Psoas muscle (tissue), 8 donors: ENCODE results near the gene ACSL4. TPM values are rescaled to one million over a fixed set of nuclear protein-coding genes. Genes with fewer than 3 reads are reported as not detected.

ENCODE experiments used
- ATAC-seq, 4 donors: fragments of 200-7000 bp; cut with Tn5 transposase; one replicate each; pipeline ENCODE4 v1.9.1; 2020; ENCODE audit warnings: moderate library complexity in 3 of 4, mild to moderate bottlenecking in 2 of 4
- DNase-seq, 2 donors: peaks; one replicate each; pipeline ENCODE4 v3.0.0-alpha.2; 2020
- H3K27ac ChIP-seq: fragments of 200-600 bp; one replicate; pipeline ENCODE4 v1.8.0; 2022
- H3K27me3 ChIP-seq, 3 donors: fragments of 200-600 bp in 1 of 3; one replicate each; pipeline versions ENCODE4 v1.6.1 to v1.8.0; 2013 to 2022; ENCODE audit warnings: low read length in 2 of 3, mild to moderate bottlenecking in 2 of 3, moderate library complexity in 1 of 3; ENCODE audit not compliant: insufficient read depth in 3 of 3
- H3K36me3 ChIP-seq, 2 donors: fragments of 200-600 bp in 1 of 2; one replicate each; pipeline versions ENCODE4 v1.6.1 to v1.8.0; 2013 to 2022; ENCODE audit warnings: low read depth in 1 of 2, mild to moderate bottlenecking in 1 of 2, moderate library complexity in 1 of 2; ENCODE audit not compliant: insufficient read depth in 1 of 2
- H3K4me1 ChIP-seq: fragments of 200-600 bp; one replicate; pipeline ENCODE4 v1.8.0; 2022
- H3K4me3 ChIP-seq: fragments of 200-600 bp; one replicate; pipeline ENCODE4 v1.8.0; 2022; ENCODE audit warnings: mild to moderate bottlenecking
- H3K9me3 ChIP-seq: fragments of 200-600 bp; one replicate; pipeline ENCODE4 v1.8.0; 2022
- WGBS, 3 donors: extraction: QIAGEN DNeasy Blood & Tissue Kit; methylation state at CpG; one replicate each; pipeline versions ENCODE4 v1.1.6 to v1.1.7; 2013; 5-methylcytosine and 5-hydroxymethylcytosine counted together
- intact Hi-C, 2 donors: fragments of 100-400 bp; cut with DNase I; formaldehyde crosslinking; loops; one replicate each; pipeline versions ENCODE4 v1.11.0 to v1.14.2; 2022
- polyA plus RNA-seq, 3 donors: library from polyadenylated mRNA; stranded (reverse); fragments of 200-250 nt; gene quantifications; one replicate each; pipeline ENCODE4 v1.2.3, GENCODE V29; 2013
- total RNA-seq, 4 donors: library from RNA; stranded (reverse); fragmentation: NEBNext Ultra II Directional in 2 of 4; extraction: Animal tissue kit (Norgen Biotek cat#: 25700) in 2 of 4; gene quantifications; one replicate each; pipeline versions ENCODE4 v1.2.1 to v1.2.4, GENCODE V29; 2021 to 2023
- TF ChIP-seq, protein P1 (sequence below): fragments of 200-600 bp; IDR thresholded peaks from one replicate; pipeline ENCODE4 v1.8.0; 2022; ENCODE audit warnings: antibody characterized with exemption
- donor health status: healthy with polysubstance abuse.
- donor health status: DM: no; HTN: no; CAD: no; lungs with moderate emphysema.
- donor health status: Bipolar disorder and iron deficiency.
- donor health status: healthy.
- donor health status: DM: yes; HTN: yes; CAD: no.
- donor health status: DM: no; HTN: no; CAD: no.
- donor health status: DM: no; HTN: no; CAD: no.
- donor health status: DM: yes; HTN: yes; CAD: no.

Gene ACSL4
- total and polyA plus RNA-seq, 7 donors: 16.4 to 36.0 (median 20.5) TPM

DNA sequence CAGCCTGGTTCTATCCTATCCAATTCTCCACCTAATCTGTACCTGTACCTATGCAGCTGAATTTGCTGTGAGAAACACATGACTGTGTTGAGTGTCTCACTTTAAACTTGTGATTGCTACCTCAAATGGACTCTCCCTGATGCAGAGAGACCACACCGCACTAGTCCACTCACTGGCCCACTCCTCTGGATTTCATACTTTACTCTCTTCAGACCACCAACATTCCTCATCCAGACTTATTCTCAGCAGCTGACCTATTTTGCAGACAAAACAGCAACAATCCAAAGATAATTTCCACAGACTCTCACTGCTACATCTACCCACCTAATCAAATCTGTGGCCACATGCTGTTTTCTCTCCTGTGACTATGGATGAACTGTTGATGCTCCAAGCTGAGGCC is 45.2 kb downstream of the ACSL4 start:
- H3K4me3 ChIP-seq: no peak overlapping the region
- peaks cover 0 to 19% (median 0%) of the 10 kb centered on the region in 3 donors for H3K27me3 ChIP-seq
- ATAC-seq (no peak), DNase-seq (no peak)
- intact Hi-C loops: no loop called here
- no peaks in the 10 kb centered on the region for H3K36me3 ChIP-seq
- 92 to 100% (median 96%) methylated on average over 1 of the region's 1 CpG for WGBS, 3 donors
- TF ChIP-seq, protein P1, sequence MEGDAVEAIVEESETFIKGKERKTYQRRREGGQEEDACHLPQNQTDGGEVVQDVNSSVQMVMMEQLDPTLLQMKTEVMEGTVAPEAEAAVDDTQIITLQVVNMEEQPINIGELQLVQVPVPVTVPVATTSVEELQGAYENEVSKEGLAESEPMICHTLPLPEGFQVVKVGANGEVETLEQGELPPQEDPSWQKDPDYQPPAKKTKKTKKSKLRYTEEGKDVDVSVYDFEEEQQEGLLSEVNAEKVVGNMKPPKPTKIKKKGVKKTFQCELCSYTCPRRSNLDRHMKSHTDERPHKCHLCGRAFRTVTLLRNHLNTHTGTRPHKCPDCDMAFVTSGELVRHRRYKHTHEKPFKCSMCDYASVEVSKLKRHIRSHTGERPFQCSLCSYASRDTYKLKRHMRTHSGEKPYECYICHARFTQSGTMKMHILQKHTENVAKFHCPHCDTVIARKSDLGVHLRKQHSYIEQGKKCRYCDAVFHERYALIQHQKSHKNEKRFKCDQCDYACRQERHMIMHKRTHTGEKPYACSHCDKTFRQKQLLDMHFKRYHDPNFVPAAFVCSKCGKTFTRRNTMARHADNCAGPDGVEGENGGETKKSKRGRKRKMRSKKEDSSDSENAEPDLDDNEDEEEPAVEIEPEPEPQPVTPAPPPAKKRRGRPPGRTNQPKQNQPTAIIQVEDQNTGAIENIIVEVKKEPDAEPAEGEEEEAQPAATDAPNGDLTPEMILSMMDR: no peak
- no peak overlapping the region for H3K27ac ChIP-seq
- H3K4me1 ChIP-seq: no peaks in the 10 kb centered on the region
- H3K9me3 ChIP-seq: no peaks in the 10 kb centered on the region

DNA sequence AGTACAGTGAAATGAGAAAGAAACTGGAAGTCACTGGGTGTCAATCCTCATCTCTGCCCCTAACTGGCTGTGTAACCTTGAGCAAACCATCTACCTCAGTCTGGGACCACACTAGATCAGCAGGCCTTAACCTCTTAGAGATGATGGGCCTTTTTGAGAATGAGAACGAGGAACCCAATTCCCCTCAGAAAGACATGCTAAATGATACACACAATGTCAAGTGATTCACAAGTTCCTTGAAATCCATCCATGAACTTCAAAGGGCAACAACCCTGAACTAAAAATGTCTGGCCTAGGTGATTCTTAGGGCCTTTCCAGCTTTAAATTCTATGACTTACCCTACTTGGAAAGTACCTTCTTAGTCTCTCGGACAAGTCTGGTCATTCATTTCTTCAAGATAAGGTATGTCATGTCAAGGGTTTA is 47.4 kb downstream of the ACSL4 start:
- intact Hi-C loops: no loop called here
- Histone ChIP-seq H3K9me3 (no peaks in the 10 kb centered on the region), H3K4me3 (no peak overlapping the region), H3K27ac (no peak overlapping the region), H3K36me3 (no peaks in the 10 kb centered on the region), H3K4me1 (no peaks in the 10 kb centered on the region), H3K27me3 (peaks cover 0 to 15% (median 0%) of the 10 kb centered on the region in 3 donors)
- DNase-seq (no peak), ATAC-seq (no peak)
- TF ChIP-seq, protein P1: no peak
- 89 to 97% (median 94%) methylated on average over 2 of the region's 2 CpGs for WGBS, 3 donors

DNA sequence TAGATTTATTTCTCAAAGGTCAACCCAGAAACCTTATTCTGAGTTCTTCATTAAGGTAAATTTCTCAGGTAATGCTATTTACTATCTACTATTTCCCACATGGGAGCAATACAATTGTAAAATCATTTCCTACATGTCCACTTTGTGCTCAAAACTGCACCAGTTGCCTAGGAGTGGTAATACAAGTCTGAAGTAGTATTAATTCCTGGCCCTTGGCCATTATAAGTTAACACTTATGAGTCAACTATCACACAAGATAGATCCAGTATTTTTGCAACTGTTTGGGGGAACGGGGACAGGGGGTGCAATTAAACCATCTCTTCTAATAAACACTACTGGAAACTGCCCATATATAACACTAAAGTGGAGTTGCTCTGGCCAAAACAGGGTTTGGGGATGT is 48.9 kb downstream of the ACSL4 start:
- Histone ChIP-seq H3K4me3 (no peak overlapping the region), H3K4me1 (no peaks in the 10 kb centered on the region), H3K36me3 (peaks cover 0 to 9% of the 10 kb centered on the region in 2 donors), H3K9me3 (no peaks in the 10 kb centered on the region), H3K27ac (no peak overlapping the region), H3K27me3 (peaks cover 0 to 11% (median 0%) of the 10 kb centered on the region in 3 donors)
- intact Hi-C loops: no loop called here
- 62 to 71% (median 66%) methylated on average over 1 of the region's 1 CpG for WGBS, 3 donors
- no peak for DNase-seq
- no peak for ATAC-seq
- TF ChIP-seq, protein P1: no peak

DNA sequence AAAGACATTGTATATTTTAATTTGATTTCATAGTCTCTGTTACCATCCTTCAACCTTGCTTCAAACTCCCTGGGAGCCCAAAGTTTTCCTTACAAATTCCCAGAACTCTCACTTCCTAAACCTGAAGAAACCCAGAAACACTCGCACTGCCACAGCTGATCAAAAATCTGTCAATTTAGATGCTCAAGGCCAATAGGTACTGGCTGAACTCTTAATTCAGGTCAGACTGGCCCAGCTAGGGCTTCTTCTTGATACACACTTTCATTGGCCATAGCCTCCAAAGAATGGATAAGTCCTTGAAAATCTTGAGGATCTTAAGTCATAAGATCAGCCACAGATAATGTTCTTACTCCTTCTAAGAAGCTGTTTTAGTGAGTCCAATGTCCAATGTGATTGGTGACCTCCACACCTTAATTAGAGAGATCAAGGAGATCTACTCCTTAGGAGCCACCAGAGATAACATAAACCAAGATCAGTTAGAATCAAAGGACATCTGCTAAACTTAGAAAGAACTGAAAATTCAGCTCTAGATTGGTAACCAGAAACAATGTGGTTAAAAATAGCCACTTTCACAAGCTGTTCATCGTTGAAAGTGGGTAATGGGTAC is 51.5 kb downstream of the ACSL4 start:
- TF ChIP-seq, protein P1: no peak
- H3K4me1 ChIP-seq: no peaks in the 10 kb centered on the region
- H3K4me3 ChIP-seq: no peak overlapping the region
- 53 to 64% (median 56%) methylated on average over 2 of the region's 2 CpGs for WGBS, 3 donors
- H3K36me3 ChIP-seq: peaks cover 0 to 20% of the 10 kb centered on the region in 2 donors
- H3K27ac ChIP-seq: no peak overlapping the region
- peaks cover 0 to 3% (median 0%) of the 10 kb centered on the region in 3 donors for H3K27me3 ChIP-seq
- no peak for DNase-seq
- intact Hi-C loops: no loop called here
- no peaks in the 10 kb centered on the region for H3K9me3 ChIP-seq
- ATAC-seq: no peak

DNA sequence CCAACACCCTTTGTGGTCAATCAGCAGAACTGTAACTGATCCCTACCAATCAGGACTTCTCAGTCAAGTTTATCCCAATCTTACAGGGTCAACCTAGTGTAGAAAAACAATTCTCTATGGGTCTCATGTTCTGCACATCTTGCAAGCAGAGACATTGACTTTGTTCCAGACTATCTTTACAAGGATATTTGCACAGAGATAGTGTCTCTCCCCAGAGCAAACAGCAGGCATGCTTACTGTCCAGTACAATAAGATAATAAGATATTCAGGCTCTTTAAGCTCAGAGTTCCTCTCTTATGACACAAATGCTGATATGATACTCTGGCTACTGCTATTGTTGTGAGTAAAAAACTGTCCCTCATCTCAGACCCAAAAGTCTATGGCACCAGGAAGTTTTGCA is 53.2 kb downstream of the ACSL4 start:
- peaks cover 0 to 29% of the 10 kb centered on the region in 2 donors for H3K36me3 ChIP-seq
- H3K9me3 ChIP-seq: no peaks in the 10 kb centered on the region
- H3K4me1 ChIP-seq: no peaks in the 10 kb centered on the region
- intact Hi-C loops: no loop called here
- no peak overlapping the region for H3K27ac ChIP-seq
- TF ChIP-seq, protein P1: no peak
- ATAC-seq (no peak), DNase-seq (no peak)
- H3K4me3 ChIP-seq: no peak overlapping the region
- peaks cover 0 to 3% (median 0%) of the 10 kb centered on the region in 3 donors for H3K27me3 ChIP-seq
